ENCODE data around the gene APBB2. TPM values are rescaled to one million over a fixed set of nuclear protein-coding genes. Genes with fewer than 3 reads are reported as not detected.
A peak's percentile ranks its signal among the peaks of the same experiment; 100 is the strongest.

The APBB2 gene
- total RNA-seq, 1 donor from 2014 or later, result 63.2 TPM

DNA sequence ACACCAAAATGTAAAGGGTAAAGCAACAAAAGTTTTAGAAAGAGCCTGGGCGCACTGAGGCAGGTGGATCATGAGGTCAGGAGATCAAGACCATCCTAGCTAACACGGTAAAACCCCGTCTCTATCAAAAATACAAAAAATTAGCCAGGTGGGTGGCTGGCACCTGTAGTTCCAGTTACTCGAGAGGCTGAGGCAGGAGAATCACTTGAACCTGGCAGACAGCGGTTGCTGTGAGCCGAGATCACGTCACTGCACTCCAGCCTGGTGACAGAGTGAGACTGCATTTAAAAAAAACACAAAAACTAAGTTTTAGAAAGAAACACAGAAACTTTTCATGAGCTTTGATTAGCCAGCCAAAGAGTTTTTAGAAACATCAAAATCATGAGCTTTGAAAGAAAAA, 76.5 kb downstream of the APBB2 start:
- Mint-ChIP-seq H3K4me1 (peaks cover 35% of the 10 kb centered on the region), H3K9me3 (peaks cover 11% of the 10 kb centered on the region), H3K36me3 (peaks cover 34% of the 10 kb centered on the region), H3K27ac (no peak overlapping the region), H3K4me3 (no peak overlapping the region), H3K27me3 (ENCODE audit: low read depth) (no peaks in the 10 kb centered on the region)
- no peak for DNase-seq (ENCODE audit: low spot score in 2 of 2, unreplicated experiment in 2 of 2)
- TF ChIP-seq, protein P1, sequence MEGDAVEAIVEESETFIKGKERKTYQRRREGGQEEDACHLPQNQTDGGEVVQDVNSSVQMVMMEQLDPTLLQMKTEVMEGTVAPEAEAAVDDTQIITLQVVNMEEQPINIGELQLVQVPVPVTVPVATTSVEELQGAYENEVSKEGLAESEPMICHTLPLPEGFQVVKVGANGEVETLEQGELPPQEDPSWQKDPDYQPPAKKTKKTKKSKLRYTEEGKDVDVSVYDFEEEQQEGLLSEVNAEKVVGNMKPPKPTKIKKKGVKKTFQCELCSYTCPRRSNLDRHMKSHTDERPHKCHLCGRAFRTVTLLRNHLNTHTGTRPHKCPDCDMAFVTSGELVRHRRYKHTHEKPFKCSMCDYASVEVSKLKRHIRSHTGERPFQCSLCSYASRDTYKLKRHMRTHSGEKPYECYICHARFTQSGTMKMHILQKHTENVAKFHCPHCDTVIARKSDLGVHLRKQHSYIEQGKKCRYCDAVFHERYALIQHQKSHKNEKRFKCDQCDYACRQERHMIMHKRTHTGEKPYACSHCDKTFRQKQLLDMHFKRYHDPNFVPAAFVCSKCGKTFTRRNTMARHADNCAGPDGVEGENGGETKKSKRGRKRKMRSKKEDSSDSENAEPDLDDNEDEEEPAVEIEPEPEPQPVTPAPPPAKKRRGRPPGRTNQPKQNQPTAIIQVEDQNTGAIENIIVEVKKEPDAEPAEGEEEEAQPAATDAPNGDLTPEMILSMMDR (IDR thresholded peaks at IDR 0.05; ENCODE audit: unreplicated experiment), result no peak

DNA sequence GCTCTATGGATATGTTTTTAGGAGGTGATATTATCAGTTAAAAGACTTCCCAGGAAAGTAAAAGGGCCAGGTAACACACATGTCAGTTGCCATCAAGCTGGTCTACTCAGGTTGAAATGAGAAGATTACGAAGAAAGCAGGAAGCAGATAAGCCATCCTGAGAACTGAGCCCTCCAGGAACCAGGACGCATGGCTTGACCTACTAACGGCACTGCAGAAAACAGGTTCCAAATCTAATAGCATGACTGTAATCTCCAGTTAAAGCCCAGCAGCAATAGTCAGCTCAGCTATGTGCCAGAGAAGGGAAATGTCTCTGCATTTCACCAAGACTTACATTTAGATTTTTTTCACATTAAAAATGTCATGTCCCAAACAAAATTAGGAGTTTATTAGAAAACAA, 77.9 kb downstream of the APBB2 start:
- Mint-ChIP-seq H3K27me3 (ENCODE audit: low read depth) (no peaks in the 10 kb centered on the region), H3K9me3 (peaks cover 11% of the 10 kb centered on the region), H3K36me3 (peaks cover 28% of the 10 kb centered on the region), H3K4me1 (peaks cover 37% of the 10 kb centered on the region), H3K4me3 (no peak overlapping the region), H3K27ac (peak overlapping the region; percentile 54)
- no peak for DNase-seq (ENCODE audit: low spot score in 2 of 2, unreplicated experiment in 2 of 2)
- TF ChIP-seq, protein P1 (IDR thresholded peaks at IDR 0.05; ENCODE audit: unreplicated experiment), result no peak

DNA sequence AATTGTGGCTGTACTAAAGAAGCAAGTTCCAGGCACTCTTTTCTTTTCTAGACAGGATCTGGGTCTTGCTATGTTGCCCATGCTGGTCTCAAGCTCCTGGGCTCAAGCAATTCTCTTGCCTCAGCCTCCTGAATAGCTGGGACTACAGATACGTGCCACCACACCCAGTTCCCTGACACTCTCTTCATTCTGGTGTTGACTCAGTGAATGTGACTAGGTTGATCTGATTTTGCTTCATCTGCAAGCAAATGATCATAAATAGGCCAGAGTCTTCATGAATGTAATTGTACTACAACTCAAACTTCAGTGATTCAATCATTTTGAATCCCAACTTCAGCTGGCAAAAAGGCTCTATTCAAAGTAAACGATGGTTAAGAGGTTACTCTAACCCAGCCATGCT, 78.5 kb downstream of the APBB2 start:
- DNase-seq (ENCODE audit: low spot score in 2 of 2, unreplicated experiment in 2 of 2), result no peak
- peaks cover 22% of the 10 kb centered on the region for H3K36me3 Mint-ChIP-seq
- H3K9me3 Mint-ChIP-seq, result peaks cover 11% of the 10 kb centered on the region
- peaks cover 40% of the 10 kb centered on the region for H3K4me1 Mint-ChIP-seq
- TF ChIP-seq, protein P1 (IDR thresholded peaks at IDR 0.05; ENCODE audit: unreplicated experiment), result no peak
- H3K4me3 Mint-ChIP-seq, result no peak overlapping the region
- H3K27ac Mint-ChIP-seq, result no peak overlapping the region
- no peaks in the 10 kb centered on the region for H3K27me3 Mint-ChIP-seq (ENCODE audit: low read depth)

DNA sequence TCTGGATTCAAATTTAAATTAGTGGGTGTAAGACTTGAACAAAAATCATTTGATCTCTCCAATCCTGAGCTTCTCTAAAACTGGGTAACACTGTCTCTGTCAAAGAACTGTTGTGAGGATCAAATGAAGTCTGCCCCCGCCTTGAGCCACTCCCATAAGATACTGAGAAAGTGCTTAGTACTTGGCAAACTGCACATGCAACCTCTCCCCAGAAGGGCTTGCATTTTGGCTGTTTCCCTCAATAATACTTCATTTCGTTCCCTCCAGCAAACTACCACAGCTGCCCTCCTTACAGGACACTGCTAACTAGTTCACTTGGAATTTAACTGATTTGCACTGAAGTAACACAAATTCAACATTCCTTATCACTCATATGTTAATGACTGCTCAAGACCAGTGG, 79.8 kb downstream of the APBB2 start:
- TF ChIP-seq, protein P1 (IDR thresholded peaks at IDR 0.05; ENCODE audit: unreplicated experiment), result no peak
- no peak for DNase-seq (ENCODE audit: low spot score in 2 of 2, unreplicated experiment in 2 of 2)
- Mint-ChIP-seq H3K36me3 (peaks cover 22% of the 10 kb centered on the region), H3K4me3 (no peak overlapping the region), H3K9me3 (peaks cover 11% of the 10 kb centered on the region), H3K27ac (no peak overlapping the region), H3K27me3 (ENCODE audit: low read depth) (no peaks in the 10 kb centered on the region), H3K4me1 (peaks cover 51% of the 10 kb centered on the region)

DNA sequence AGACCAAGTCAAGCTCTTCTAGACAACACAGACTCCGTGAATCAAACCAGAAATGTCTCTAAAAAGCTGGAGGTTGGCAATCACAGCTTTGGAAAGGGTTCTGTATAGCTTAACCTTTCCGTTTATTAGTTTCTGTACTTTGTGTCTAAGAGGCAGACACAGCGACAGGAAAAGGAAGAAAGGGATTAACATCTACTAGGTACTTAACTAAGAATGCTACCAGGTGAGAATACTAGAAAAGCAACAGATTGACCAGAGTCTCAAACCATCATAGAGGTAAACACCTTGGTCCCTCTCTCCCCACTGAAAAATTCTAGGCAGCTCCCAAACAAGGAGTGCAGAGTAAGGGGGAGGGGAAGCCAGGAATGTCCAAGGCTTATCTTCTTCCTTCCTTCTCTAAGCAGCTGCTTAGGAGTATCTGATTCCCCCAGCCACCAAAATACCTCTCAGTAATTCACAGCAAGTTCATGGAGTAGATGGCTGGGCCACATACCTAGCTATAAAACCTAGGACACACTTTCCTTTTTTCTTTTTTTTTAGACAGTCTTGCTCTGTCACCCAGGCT, 80.8 kb downstream of the APBB2 start:
- H3K27ac Mint-ChIP-seq, result peak overlapping the region; percentile 85
- TF ChIP-seq, protein P1 (IDR thresholded peaks at IDR 0.05; ENCODE audit: unreplicated experiment), result no peak
- peaks cover 12% of the 10 kb centered on the region for H3K36me3 Mint-ChIP-seq
- no peaks in the 10 kb centered on the region for H3K27me3 Mint-ChIP-seq (ENCODE audit: low read depth)
- H3K9me3 Mint-ChIP-seq, result peaks cover 11% of the 10 kb centered on the region
- H3K4me3 Mint-ChIP-seq, result no peak overlapping the region
- DNase-seq (ENCODE audit: low spot score in 2 of 2, unreplicated experiment in 2 of 2), result no peak
- peaks cover 60% of the 10 kb centered on the region for H3K4me1 Mint-ChIP-seq
